ENCODE data around the gene PCDHA8. TPM values are rescaled to one million over a fixed set of nuclear protein-coding genes. Genes with fewer than 3 reads are reported as not detected.
"Not testable (repeated sequence)": the region's sequence is repeated elsewhere in the genome, so short reads cannot be mapped to it uniquely, and the experiment has no call there.

Gene PCDHA8
- total RNA-seq, 1 experiment from 2014 or later, result not detected

GRCh38 chr5:140827704-140828361, 13.2 kb upstream of the PCDHA8 start, which contains the start of gene PCDHA6:
Gene PCDHA6, plus strand, starts transcription at chr5:140827960. Its CDS starts 132 bp downstream, at chr5:140828092.
- no peak for DNase-seq (ENCODE audit: low read depth)

GRCh38 chr5:140828362-140828737, 12.6 kb upstream of the PCDHA8 start:
- DNase-seq (ENCODE audit: low read depth), result no peak

- not testable (repeated sequence) for DNase-seq (ENCODE audit: low read depth)
These were observed 11.2 kb upstream of the PCDHA8 start for GRCh38 chr5:140829511-140830501.

GRCh38 chr5:140833993-140834392, 7.0 kb upstream of the PCDHA8 start, which contains the start of gene PCDHA7:
Gene PCDHA7, plus strand, starts transcription at chr5:140834269. Its CDS starts 115 bp downstream, at chr5:140834384.
- peak; percentile 8 for DNase-seq (ENCODE audit: low read depth)

- not testable (repeated sequence) for DNase-seq (ENCODE audit: low read depth)
These were observed 6.5 kb upstream of the PCDHA8 start for GRCh38 chr5:140834439-140835008.

- DNase-seq (ENCODE audit: low read depth), result no peak
These were observed 5.1 kb upstream of the PCDHA8 start for GRCh38 chr5:140835622-140836510.

GRCh38 chr5:140842798-140843733, 2.1 kb downstream of the PCDHA8 start:
- DNase-seq (ENCODE audit: low read depth), result no peak

- not testable (repeated sequence) for DNase-seq (ENCODE audit: low read depth)
These were observed 7.4 kb downstream of the PCDHA8 start, which contains the start of gene PCDHA9 for GRCh38 chr5:140848139-140849102. Gene PCDHA9, plus strand, starts transcription at chr5:140848382. Its CDS starts 114 bp downstream, at chr5:140848496.

- not testable (repeated sequence) for DNase-seq (ENCODE audit: low read depth)
These were observed 9.0 kb downstream of the PCDHA8 start for GRCh38 chr5:140849831-140850634.

- DNase-seq (ENCODE audit: low read depth), result no peak
These were observed 15.0 kb downstream of the PCDHA8 start, which contains the start of gene PCDHA10 for GRCh38 chr5:140855772-140856674. Gene PCDHA10, plus strand, starts transcription at chr5:140855897. Its CDS starts 152 bp downstream, at chr5:140856049.

- no peak for DNase-seq (ENCODE audit: low read depth)
These were observed 16.4 kb downstream of the PCDHA8 start for GRCh38 chr5:140857177-140857986.

- DNase-seq (ENCODE audit: low read depth), result no peak
These were observed 16.9 kb downstream of the PCDHA8 start for GRCh38 chr5:140857987-140858240.

GRCh38 chr5:140862441-140863295, 21.7 kb downstream of the PCDHA8 start:
- no peak for DNase-seq (ENCODE audit: low read depth)

GRCh38 chr5:140868721-140869554, 28.0 kb downstream of the PCDHA8 start, which contains the start of gene PCDHA11:
Gene PCDHA11, plus strand, starts transcription at chr5:140868957. Its CDS starts 147 bp downstream, at chr5:140869104.
- peak; percentile 63 for DNase-seq (ENCODE audit: low read depth)

Measured in M059J (cell line).